GM19193 (cell line): ENCODE results near the gene SUSD4.

Experiments
- POLR2A ChIP-seq: IDR thresholded peaks from 4 replicates; pipeline ENCODE4 v1.6.1; 2011; ENCODE audit not compliant: insufficient read depth, insufficient read length; ENCODE audit errors: extremely low read depth

Gene SUSD4

DNA sequence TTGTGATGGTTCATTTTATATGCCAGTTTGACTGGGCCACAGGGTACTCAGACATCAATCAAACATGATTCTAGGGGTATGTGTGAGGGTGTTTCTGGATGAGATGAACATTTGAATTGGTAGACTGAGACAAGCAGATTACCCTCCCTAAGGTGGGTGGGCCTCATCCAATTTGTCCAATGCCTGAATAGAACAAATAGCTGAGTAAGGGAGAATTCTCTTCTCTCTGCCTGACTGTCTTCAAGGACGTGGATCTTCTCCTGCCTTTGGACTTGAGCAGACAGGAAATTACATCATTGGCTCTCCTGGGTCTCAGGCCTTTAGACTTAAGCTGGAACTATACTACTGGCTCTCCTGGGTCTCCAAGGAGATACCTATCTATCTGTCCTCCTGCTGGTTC is 64.4 kb downstream of the SUSD4 start:
- TF ChIP-seq POLR2A, result no peak

DNA sequence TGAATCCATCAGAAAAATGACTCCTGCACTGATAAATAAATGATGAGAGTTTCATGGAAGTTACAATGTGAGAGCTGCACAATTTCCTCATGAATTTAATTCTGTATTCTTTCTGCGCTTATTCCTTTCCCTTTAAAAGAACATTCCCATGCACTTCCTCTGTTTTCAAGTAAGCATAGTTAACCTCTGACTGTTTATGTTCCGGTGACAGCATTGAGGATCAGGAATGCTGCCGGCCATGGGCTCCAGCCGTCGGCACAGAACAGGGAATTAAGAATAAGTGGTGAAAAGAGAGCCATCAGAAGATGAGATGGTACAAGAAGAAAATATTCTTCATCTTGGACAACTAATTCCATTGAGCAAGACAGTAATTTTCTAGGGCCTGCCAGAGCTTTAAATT is 65.3 kb downstream of the SUSD4 start:
- TF ChIP-seq POLR2A, result no peak

DNA sequence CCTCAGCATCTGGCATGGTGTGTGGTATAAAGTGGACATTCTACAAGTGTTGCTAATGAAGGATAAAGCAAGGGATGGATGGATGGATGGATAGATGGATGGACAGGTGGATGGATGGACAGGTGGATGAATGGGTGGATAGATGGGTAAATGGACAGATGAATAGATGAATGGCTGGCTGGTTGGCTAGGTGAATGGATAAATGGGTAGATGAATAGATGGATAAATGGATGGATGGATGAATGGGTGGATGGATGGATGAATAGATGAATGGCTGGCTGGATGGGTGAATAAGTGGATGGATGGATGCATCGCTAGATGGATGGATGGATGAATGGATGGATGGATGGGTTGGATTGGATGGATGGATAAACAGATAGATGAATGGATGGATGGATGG is 66.2 kb downstream of the SUSD4 start:
- no peak for TF ChIP-seq POLR2A

DNA sequence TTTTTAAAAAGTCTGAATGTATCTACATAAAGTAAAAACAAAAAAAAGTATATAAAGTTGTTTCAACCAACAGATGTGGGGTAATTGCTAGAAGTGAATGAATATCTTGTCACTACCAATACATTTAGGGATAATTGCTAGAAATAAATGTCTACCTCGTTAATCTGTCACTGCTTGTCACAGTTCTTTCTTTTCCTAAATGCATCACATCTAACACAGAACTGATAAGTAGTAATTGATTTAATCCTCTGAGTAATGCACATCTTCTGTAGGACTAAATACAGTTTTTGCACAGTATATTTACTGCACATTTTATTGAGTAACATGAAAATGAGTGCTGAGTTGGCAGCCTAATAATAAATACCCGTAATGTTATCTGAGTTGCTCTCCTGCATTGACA is 72.2 kb downstream of the SUSD4 start:
- TF ChIP-seq POLR2A, result no peak

DNA sequence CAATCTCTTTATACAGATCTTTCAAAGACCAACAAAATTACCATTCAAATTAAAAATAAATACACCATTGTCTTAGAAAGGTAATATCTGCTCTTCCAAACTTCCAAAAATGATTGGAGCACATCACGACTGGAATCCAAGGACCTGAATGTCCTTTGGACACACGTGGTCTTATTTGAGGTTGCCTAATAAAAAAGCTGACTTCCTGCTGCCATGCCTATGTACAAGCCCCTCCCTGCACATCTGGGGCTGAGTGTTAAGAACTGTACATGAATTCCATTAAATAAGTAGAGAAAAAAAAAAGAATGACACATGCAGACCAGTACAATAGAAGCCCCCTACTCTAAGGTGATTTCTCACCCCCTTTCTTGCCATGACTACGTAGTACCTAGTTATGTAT is 73.6 kb downstream of the SUSD4 start:
- no peak for TF ChIP-seq POLR2A

DNA sequence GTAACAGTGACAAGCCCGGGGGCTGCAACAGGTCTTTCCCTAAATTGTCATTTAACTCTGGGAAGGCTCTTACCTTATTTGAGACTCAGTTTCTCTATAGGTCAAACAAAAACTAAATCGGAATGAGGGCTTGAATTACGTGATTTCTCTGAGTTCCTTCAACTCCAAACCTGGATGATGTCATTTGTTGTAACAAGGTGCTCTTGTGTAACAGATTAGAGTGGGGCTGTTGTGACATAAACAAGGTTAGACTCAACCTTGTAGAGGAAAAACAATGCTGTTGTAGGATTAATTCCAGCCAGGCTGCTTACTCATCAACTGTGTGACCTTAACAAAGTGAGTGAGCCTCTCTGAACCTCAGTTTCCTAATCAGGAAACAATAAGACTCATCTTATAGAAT is 74.4 kb downstream of the SUSD4 start:
- TF ChIP-seq POLR2A, result no peak

DNA sequence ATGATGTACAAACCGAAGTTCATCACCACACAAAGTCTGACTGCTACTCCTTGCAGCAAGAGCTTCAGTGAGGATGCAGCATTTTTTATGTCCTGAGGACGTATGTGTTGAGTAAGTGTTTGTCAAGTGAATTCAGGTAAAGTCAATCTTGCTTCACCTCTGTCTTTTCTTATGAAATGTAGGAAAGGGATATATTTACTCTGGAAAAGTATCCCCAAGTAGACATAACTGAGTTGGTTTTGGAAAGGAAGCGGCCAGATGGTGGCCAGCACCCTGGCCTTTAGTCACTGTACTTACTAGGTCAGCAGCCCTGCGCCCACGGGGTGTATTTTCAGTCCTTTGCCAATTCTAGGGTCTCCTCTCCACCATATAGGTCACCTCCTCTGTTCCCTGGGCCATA is 75.2 kb downstream of the SUSD4 start:
- no peak for TF ChIP-seq POLR2A

DNA sequence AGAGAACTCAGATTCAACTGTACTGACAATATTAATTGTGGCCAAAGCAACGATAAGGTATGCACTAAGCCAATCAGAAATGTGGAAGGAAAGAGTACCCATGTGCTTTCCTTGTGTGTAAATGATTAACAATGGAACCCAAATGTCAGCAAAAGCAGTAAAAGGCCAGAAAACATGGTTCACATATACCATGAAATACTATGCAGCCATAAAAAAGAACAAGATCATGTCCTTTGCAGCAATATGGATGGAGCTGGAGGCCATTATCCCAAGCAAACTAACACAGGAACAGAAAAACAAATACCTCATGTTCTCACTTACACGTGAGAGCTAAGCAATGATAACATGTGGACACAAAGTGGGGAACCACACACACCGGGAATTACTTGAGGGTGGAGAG is 78.5 kb downstream of the SUSD4 start:
- TF ChIP-seq POLR2A, result no peak

DNA sequence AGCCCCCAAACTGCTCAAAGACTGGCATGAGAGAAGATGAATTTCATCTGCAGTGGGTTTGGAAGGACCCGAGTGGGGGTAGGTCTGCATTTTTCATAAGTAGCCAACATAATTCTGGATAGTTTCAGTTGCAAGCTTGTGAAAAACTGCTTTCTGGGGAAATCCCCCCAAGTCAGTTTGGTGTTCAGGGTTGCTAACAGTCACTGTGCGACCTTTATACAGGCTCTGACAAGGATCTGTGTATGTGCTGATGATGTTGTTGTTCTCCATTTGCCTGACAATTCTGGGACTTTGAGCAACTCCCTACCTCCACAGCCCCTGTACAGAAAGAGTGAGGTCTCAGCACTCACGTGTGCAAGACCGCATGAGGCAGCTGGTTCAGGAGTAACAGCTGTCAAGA is 87.9 kb downstream of the SUSD4 start:
- no peak for TF ChIP-seq POLR2A

DNA sequence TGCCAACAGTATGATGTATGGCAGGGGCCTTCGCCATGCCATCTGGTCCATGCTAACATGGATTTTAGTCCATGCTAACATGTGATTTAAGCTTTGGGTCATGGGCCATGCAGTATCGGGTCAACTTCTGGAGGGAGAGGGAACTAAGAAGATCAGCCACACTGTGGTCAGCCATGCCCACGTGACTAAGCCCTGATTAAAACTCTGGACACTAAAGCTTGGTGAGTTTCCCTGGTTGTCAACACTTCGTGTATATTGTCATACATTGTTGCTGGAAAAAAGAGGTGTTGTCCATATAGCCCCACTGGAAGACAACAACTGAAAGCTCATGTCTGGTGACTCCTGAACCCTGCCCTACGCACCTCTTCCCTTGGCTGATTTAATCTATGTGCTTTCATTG is 90.5 kb downstream of the SUSD4 start:
- no peak for TF ChIP-seq POLR2A

DNA sequence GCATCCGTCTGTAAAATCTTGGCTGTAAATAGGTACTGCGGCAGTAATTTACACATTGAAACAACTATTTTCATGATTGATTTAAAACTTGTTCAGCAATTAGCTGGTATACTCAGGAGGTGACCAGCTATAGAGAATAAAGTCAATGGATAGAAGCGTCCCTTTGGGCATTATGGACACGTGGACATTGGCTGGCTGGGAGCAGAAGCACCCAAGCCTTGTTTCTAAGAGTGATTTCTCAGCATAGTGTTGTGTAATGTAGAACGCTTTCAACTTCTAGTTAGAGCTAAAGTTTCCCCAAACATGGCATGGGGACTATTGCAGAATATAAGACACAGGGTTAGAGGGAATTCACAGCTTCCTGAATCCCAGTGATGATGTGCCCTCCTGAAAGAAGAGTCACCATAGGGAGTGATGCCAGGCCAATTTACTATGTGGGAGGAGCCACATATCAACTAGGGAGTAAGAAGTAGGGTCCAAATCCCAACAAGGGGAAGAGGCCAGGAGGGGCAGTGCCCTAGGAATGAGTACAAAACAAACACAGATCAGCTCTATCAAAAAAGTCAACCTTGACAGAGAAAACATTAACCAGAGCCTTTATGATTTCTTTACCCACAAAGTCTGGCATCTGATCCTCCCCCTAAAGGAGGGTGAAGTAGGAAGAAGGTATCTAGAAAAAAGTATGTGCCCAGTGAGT is 92.7 kb downstream of the SUSD4 start:
- TF ChIP-seq POLR2A, result no peak

DNA sequence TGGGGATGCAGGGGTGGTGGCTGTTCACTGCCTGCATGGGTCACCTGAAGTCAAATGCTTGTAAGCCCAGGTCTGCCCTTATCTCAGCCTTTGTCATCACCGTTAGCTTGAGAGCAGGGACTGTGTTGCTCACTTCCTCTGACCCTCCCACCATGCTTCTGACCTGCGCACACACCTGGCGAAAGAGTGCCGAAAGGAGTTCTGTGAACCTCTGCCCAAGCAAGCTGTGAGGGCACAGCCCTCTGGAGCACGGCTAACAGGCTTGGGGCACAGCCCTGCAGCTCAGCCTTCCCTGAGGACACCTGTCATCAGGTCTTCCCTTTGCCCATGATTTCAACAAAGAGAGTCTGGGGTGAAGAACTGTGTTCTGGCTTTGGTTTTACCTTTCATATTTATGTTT is 93.8 kb downstream of the SUSD4 start:
- no peak for TF ChIP-seq POLR2A

DNA sequence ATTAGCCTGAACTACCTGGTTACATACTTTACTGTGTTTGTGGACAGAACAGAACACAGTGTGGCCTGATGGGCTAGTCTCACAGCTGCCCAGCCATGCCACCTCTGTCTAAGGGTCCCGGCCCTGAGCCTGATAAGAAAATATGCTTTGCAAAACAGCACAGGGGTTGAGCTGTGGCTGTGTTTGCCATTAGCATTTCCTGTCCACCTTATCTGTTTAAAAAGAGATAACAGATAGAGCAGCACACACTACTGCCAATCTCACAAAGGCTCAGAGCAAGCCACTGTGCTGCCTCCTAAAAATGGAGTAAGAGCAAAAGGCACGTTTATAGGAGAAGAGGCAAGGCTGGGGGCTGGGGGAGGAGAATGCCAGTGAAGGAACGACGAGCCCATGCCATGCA is 95.0 kb downstream of the SUSD4 start:
- no peak for TF ChIP-seq POLR2A

DNA sequence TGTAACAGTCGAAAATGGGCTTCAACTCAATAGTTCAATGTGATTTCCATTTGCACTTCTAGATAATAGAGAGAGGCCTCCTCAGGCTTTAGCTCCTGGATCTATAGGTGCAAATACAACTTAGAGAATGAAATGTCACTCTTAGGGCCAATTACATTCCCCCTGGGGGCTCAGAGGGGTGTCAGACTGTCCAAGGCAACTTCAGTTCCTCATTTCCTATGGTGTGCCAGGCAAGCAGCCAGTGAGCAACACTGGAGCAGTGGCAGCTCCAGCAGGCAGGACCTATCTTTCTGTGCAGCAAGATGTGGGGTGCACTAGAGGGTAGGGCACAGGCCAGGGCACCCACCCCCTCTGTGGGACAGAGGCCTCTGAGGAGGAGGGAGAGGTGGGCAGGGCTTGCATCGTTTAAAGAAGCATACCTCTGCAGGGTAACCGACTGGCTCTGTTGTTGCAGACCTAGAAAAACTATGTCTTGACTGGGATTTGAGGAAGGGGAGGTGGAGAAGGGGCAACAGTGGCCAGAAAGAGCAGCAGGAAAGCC is 97.3 kb downstream of the SUSD4 start:
- TF ChIP-seq POLR2A, result no peak

DNA sequence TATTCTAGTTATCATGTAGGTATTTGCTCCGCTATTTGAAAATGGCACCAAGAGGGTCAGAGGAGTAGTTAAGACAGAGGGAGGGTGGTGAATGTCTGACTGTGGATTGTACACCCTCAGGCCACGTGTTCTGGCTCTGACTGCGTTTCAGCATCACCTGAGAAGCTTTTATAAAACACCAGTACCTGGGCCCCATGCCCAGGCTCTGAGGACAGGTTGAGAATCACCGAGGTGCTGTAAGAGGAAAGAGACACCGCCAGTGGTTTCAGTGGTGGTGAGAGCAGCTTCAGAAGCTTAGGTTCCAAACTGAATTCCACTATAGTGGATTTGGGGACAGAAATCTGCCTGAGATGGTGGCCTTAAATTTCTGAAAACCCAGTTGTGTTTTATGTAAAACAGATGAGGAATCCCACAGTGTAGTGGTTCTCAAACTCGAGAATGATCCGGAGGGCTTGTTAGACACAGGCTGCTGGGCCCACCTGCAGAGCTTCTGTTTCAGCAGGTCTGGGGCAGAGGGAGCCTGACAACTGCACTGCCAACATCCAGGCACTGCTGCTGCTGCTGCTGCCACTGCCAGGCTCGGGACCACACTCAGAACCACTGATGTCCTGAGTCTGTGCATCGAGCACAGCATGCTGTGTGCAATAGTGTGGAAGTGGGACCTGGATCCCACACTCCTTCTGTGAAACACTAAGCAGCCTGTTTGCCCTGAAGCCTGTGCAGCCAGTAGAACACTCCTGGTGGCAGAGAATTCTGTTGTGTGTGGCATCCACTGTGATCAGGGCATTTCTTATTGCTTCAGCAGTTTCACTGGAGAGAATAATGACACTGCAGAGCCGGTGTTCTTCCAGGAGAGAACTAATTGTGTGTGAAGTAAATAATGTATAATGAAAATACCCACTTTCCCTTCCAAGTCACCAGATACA is 98.7 kb downstream of the SUSD4 start:
- TF ChIP-seq POLR2A, result no peak

DNA sequence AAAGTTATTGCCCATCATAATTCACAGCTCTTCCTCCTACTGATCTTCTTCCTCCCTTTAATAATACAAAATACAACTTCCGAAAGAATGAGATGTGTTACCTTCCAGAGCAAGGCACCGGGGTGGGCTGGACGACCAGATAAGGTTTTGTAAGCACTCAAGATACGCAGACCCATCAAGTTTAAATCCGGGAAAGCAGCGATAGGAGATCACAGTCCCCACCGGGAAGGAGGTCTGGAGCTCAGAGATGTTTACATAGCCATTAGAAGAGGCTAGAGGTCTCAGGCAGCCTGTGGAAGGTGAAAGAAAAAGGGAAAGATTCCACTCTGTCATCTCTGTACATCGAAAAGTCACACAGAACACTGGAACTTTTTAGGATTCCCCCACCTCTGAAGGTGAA is 99.4 kb downstream of the SUSD4 start:
- no peak for TF ChIP-seq POLR2A
